WTC11 (cell line): ENCODE measurements around the gene MINDY4B. TPM values are rescaled to one million over a fixed set of nuclear protein-coding genes. Genes with fewer than 3 reads are reported as not detected.

Source experiments
- ATAC-seq: fragments of 200-7000 bp; cut with Tn5 transposase; 2 replicates; pipeline ENCODE4 v1.10.0; 2021; ENCODE audit warnings: mild to moderate bottlenecking, moderate library complexity
- CTCF ChIA-PET: fragments of 300-600 bp; sonication (Branson Sonifier 250); formaldehyde crosslinking; loops from one replicate; lab custom pipeline; 2021; ENCODE audit warnings: antibody characterized with exemption; lab: Charles Lee
- POLR2A ChIA-PET: fragments of 350-600 bp; sonication (Branson Sonifier 250); formaldehyde crosslinking; loops from one replicate; lab custom pipeline; 2021; ENCODE audit warnings: antibody characterized with exemption; lab: Charles Lee
- DNase-seq: peaks from one replicate; pipeline ENCODE4 v3.0.0; 2021; ENCODE audit warnings: low spot score
- H3K27ac Mint-ChIP-seq: 2 replicates; pipeline ENCODE4 v1.8.0; 2021; ENCODE audit warnings: mixed read lengths
- H3K27me3 Mint-ChIP-seq: 2 replicates; pipeline ENCODE4 v1.8.0; 2021; ENCODE audit warnings: low read depth, mild to moderate bottlenecking, moderate library complexity, mixed read lengths
- H3K36me3 Mint-ChIP-seq: 2 replicates; pipeline ENCODE4 v1.8.0; 2021; ENCODE audit warnings: mixed read lengths
- H3K4me1 Mint-ChIP-seq: 2 replicates; pipeline ENCODE4 v1.8.0; 2022; ENCODE audit warnings: mixed read lengths
- H3K4me3 Mint-ChIP-seq: 2 replicates; pipeline ENCODE4 v1.8.0; 2021; ENCODE audit warnings: mild to moderate bottlenecking, moderate library complexity, mixed read lengths
- H3K9me3 Mint-ChIP-seq: 2 replicates; pipeline ENCODE4 v1.8.0; 2021; ENCODE audit warnings: mixed read lengths
- CBFB ChIP-seq: sonication (generic); formaldehyde crosslinking; IDR thresholded peaks from 2 replicates; pipeline ENCODE4 v1.8.1; 2022; ENCODE audit warnings: mild to moderate bottlenecking, low read depth, missing genetic modification reagents
- ESRRA ChIP-seq: sonication (generic); formaldehyde crosslinking; IDR thresholded peaks from 2 replicates; pipeline ENCODE4 v1.8.1; 2022; ENCODE audit warnings: mild to moderate bottlenecking, missing genetic modification reagents, borderline replicate concordance
- GTF2I ChIP-seq: fragments of 250-450 bp; sonication (Bioruptor Pico); conservative IDR thresholded peaks from 2 replicates; pipeline ENCODE4 v1.4.0; 2021; ENCODE audit warnings: mild to moderate bottlenecking
- JUN ChIP-seq: sonication (generic); formaldehyde crosslinking; IDR thresholded peaks from 2 replicates; pipeline ENCODE4 v1.8.0; 2023; ENCODE audit warnings: mild to moderate bottlenecking, missing genetic modification reagents
- KAT7 ChIP-seq: sonication (generic); formaldehyde crosslinking; IDR thresholded peaks from 2 replicates; pipeline ENCODE4 v1.8.1; 2023; ENCODE audit warnings: missing genetic modification reagents, mild to moderate bottlenecking, borderline replicate concordance
- NFE2L1 ChIP-seq: sonication (generic); formaldehyde crosslinking; IDR thresholded peaks from 2 replicates; pipeline ENCODE4 v1.8.1; 2023; ENCODE audit warnings: missing genetic modification reagents
- NR1H2 ChIP-seq: sonication (generic); formaldehyde crosslinking; IDR thresholded peaks from 2 replicates; pipeline ENCODE4 v1.9.0; 2021; ENCODE audit warnings: mild to moderate bottlenecking, moderate library complexity, missing genetic modification reagents
- NR2C2 ChIP-seq: sonication (generic); formaldehyde crosslinking; IDR thresholded peaks from 2 replicates; pipeline ENCODE4 v1.8.0; 2022; ENCODE audit warnings: mild to moderate bottlenecking, missing genetic modification reagents
- ZNF396 ChIP-seq: fragments of 250-450 bp; sonication (Bioruptor Pico); IDR thresholded peaks from 2 replicates; pipeline ENCODE4 v1.8.0; 2021; ENCODE audit warnings: mild to moderate bottlenecking, moderate library complexity, borderline replicate concordance
- ZNF416 ChIP-seq: fragments of 250-450 bp; sonication (Bioruptor Pico); IDR thresholded peaks from 2 replicates; pipeline ENCODE4 v1.9.0; 2021; ENCODE audit warnings: mild to moderate bottlenecking, inconsistent platforms
- ZNF671 ChIP-seq: fragments of 250-450 bp; sonication (Bioruptor Pico); IDR thresholded peaks from 2 replicates; pipeline ENCODE4 v1.8.0; 2021; ENCODE audit warnings: mild to moderate bottlenecking
- total RNA-seq: library from RNA; stranded (reverse); gene quantifications from 3 replicates; pipeline ENCODE4 v1.2.3, GENCODE V29; 2021
- TF ChIP-seq, protein P1 (sequence below): fragments of 250-450 bp; sonication (Bioruptor Pico); IDR thresholded peaks from 2 replicates; pipeline ENCODE4 v1.9.0; 2021; ENCODE audit warnings: mild to moderate bottlenecking, borderline replicate concordance
- TF ChIP-seq, protein P2 (sequence below): sonication (generic); formaldehyde crosslinking; IDR thresholded peaks from 2 replicates; pipeline ENCODE4 v1.8.1; 2022; ENCODE audit warnings: low read depth, mild to moderate bottlenecking, moderate library complexity, missing genetic modification reagents, borderline replicate concordance
- TF ChIP-seq, protein P3 (sequence below): sonication (generic); formaldehyde crosslinking; IDR thresholded peaks from 2 replicates; pipeline ENCODE4 v1.8.1; 2023; ENCODE audit warnings: mild to moderate bottlenecking, missing genetic modification reagents, borderline replicate concordance
- TF ChIP-seq, protein P4 (sequence below): sonication (generic); formaldehyde crosslinking; IDR thresholded peaks from 2 replicates; pipeline ENCODE4 v1.8.1; 2022; ENCODE audit warnings: mild to moderate bottlenecking, moderate library complexity, missing genetic modification reagents
- TF ChIP-seq, protein P5 (sequence below): fragments of 250-450 bp; sonication (Bioruptor Pico); IDR thresholded peaks from 2 replicates; pipeline ENCODE4 v1.9.0; 2021; ENCODE audit warnings: mild to moderate bottlenecking

MINDY4B gene
- total RNA-seq, 1 experiment from 2014 or later: not detected

DNA sequence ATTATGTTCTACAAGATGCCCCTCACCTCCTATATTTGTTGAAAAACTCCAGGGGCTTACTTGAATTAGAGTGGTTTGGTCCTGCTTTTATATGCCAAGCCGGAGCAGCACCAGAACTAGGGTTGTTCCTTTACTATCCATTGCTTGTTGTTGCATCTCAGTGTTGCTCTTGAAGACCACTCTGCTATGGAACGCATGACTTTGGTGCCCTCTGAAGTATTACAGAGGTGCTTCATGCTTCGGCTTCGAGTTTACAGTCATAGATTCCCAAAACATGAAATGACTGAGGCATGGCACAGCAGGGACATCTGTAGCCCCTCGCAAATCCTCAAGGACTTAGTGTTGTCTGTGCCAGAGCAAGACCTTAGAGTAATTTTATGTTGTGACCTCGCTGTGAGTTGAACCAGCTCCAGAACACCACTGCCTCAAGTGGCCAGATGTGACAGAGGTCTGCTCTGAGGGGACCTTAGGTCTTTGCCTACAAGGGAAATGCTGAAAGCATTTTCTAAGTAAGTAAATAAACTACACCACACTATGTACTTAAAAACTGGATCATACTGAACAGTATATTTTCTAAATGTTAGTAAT lies 75.1 kb downstream of the MINDY4B start:
- H3K27me3 Mint-ChIP-seq: peaks cover 30% of the 10 kb centered on the region
- H3K36me3 Mint-ChIP-seq: no peaks in the 10 kb centered on the region
- H3K9me3 Mint-ChIP-seq: no peaks in the 10 kb centered on the region
- no peak overlapping the region for H3K27ac Mint-ChIP-seq
- TF ChIP-seq ZNF671 (CRISPR knock-in tag) (no peak), KAT7 (CRISPR knock-in tag) (no peak), CBFB (CRISPR knock-in tag) (no peak), NR2C2 (CRISPR knock-in tag) (no peak)
- TF ChIP-seq, protein P1, sequence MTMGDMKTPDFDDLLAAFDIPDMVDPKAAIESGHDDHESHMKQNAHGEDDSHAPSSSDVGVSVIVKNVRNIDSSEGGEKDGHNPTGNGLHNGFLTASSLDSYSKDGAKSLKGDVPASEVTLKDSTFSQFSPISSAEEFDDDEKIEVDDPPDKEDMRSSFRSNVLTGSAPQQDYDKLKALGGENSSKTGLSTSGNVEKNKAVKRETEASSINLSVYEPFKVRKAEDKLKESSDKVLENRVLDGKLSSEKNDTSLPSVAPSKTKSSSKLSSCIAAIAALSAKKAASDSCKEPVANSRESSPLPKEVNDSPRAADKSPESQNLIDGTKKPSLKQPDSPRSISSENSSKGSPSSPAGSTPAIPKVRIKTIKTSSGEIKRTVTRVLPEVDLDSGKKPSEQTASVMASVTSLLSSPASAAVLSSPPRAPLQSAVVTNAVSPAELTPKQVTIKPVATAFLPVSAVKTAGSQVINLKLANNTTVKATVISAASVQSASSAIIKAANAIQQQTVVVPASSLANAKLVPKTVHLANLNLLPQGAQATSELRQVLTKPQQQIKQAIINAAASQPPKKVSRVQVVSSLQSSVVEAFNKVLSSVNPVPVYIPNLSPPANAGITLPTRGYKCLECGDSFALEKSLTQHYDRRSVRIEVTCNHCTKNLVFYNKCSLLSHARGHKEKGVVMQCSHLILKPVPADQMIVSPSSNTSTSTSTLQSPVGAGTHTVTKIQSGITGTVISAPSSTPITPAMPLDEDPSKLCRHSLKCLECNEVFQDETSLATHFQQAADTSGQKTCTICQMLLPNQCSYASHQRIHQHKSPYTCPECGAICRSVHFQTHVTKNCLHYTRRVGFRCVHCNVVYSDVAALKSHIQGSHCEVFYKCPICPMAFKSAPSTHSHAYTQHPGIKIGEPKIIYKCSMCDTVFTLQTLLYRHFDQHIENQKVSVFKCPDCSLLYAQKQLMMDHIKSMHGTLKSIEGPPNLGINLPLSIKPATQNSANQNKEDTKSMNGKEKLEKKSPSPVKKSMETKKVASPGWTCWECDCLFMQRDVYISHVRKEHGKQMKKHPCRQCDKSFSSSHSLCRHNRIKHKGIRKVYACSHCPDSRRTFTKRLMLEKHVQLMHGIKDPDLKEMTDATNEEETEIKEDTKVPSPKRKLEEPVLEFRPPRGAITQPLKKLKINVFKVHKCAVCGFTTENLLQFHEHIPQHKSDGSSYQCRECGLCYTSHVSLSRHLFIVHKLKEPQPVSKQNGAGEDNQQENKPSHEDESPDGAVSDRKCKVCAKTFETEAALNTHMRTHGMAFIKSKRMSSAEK (CRISPR knock-in tag): no peak
- H3K4me1 Mint-ChIP-seq: peaks cover 10% of the 10 kb centered on the region
- H3K4me3 Mint-ChIP-seq: no peak overlapping the region
- ChIA-PET CTCF (interaction anchor here (0.6 to 3.1 kb wide), 4 partner anchors 9 to 42 kb away, joined by 3 to 22 read pairs (median 4); no protein-coding TSS in a partner anchor), POLR2A (no interaction called here)
- ATAC-seq (peak; percentile 89), DNase-seq (peak; percentile 19)

DNA sequence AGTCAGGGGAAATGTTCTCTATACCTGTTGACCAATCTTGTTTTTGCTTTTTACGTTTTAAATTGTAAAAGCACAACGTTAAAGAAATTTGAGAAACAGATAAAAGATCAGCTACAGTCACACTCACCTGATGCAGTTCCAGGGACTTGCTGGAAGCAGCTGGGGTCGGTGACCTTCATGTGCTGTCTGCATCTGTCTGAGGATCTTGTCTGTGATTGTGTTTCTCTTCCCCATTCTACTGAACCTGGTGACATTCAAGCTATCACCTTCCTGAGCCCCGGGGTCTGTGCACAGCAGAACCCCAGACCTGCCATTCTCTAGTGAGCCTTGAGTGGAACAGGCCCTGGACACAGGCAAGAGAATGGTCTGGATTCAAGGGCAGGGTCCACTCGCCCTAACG lies 75.8 kb downstream of the MINDY4B start:
- ATAC-seq (no peak), DNase-seq (no peak)
- TF ChIP-seq NR1H2 (no peak), ESRRA (CRISPR knock-in tag) (no peak), NFE2L1 (CRISPR knock-in tag) (no peak), GTF2I (CRISPR knock-in tag) (no peak), ZNF396 (CRISPR knock-in tag) (no peak), JUN (CRISPR knock-in tag) (no peak), ZNF416 (CRISPR knock-in tag) (no peak), ZNF671 (CRISPR knock-in tag) (no peak)
- TF ChIP-seq, protein P2, sequence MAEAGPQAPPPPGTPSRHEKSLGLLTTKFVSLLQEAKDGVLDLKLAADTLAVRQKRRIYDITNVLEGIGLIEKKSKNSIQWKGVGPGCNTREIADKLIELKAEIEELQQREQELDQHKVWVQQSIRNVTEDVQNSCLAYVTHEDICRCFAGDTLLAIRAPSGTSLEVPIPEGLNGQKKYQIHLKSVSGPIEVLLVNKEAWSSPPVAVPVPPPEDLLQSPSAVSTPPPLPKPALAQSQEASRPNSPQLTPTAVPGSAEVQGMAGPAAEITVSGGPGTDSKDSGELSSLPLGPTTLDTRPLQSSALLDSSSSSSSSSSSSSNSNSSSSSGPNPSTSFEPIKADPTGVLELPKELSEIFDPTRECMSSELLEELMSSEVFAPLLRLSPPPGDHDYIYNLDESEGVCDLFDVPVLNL (CRISPR knock-in tag): no peak
- TF ChIP-seq, protein P3, sequence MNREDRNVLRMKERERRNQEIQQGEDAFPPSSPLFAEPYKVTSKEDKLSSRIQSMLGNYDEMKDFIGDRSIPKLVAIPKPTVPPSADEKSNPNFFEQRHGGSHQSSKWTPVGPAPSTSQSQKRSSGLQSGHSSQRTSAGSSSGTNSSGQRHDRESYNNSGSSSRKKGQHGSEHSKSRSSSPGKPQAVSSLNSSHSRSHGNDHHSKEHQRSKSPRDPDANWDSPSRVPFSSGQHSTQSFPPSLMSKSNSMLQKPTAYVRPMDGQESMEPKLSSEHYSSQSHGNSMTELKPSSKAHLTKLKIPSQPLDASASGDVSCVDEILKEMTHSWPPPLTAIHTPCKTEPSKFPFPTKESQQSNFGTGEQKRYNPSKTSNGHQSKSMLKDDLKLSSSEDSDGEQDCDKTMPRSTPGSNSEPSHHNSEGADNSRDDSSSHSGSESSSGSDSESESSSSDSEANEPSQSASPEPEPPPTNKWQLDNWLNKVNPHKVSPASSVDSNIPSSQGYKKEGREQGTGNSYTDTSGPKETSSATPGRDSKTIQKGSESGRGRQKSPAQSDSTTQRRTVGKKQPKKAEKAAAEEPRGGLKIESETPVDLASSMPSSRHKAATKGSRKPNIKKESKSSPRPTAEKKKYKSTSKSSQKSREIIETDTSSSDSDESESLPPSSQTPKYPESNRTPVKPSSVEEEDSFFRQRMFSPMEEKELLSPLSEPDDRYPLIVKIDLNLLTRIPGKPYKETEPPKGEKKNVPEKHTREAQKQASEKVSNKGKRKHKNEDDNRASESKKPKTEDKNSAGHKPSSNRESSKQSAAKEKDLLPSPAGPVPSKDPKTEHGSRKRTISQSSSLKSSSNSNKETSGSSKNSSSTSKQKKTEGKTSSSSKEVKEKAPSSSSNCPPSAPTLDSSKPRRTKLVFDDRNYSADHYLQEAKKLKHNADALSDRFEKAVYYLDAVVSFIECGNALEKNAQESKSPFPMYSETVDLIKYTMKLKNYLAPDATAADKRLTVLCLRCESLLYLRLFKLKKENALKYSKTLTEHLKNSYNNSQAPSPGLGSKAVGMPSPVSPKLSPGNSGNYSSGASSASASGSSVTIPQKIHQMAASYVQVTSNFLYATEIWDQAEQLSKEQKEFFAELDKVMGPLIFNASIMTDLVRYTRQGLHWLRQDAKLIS: no peak
- TF ChIP-seq, protein P4, sequence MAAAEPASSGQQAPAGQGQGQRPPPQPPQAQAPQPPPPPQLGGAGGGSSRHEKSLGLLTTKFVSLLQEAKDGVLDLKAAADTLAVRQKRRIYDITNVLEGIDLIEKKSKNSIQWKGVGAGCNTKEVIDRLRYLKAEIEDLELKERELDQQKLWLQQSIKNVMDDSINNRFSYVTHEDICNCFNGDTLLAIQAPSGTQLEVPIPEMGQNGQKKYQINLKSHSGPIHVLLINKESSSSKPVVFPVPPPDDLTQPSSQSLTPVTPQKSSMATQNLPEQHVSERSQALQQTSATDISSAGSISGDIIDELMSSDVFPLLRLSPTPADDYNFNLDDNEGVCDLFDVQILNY (CRISPR knock-in tag): no peak
- TF ChIP-seq, protein P5, sequence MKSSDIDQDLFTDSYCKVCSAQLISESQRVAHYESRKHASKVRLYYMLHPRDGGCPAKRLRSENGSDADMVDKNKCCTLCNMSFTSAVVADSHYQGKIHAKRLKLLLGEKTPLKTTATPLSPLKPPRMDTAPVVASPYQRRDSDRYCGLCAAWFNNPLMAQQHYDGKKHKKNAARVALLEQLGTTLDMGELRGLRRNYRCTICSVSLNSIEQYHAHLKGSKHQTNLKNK (CRISPR knock-in tag): no peak
- H3K9me3 Mint-ChIP-seq: no peaks in the 10 kb centered on the region
- H3K36me3 Mint-ChIP-seq: no peaks in the 10 kb centered on the region
- POLR2A ChIA-PET: no interaction called here
- peaks cover 22% of the 10 kb centered on the region for H3K27me3 Mint-ChIP-seq
- peaks cover 10% of the 10 kb centered on the region for H3K4me1 Mint-ChIP-seq
- H3K27ac Mint-ChIP-seq: no peak overlapping the region
- no peak overlapping the region for H3K4me3 Mint-ChIP-seq
- CTCF ChIA-PET: interaction anchor here (1.0 to 3.1 kb wide), 3 partner anchors 34 to 42 kb away, joined by 3 to 22 read pairs (median 3); no protein-coding TSS in a partner anchor
